K562 (cell line): ENCODE results near the gene NDUFAF4. TPM values are rescaled to one million over a fixed set of nuclear protein-coding genes. Genes with fewer than 3 reads are reported as not detected.

Experiments
- ATF6 ChIP-seq: sonication (generic); formaldehyde crosslinking; IDR thresholded peaks from 2 replicates; pipeline ENCODE4 v1.4.0; 2020; ENCODE audit warnings: mild to moderate bottlenecking, missing genetic modification reagents
- CBFA2T3 ChIP-seq: fragments of 450-650 bp; IDR thresholded peaks from 2 replicates; pipeline ENCODE4 v1.6.1; 2017
- DPF2 ChIP-seq: fragments of 450-650 bp; IDR thresholded peaks from 2 replicates; pipeline ENCODE4 v1.6.1; 2016
- ETV1 ChIP-seq: fragments of 450-650 bp; conservative IDR thresholded peaks from 2 replicates; pipeline ENCODE4 v1.6.1; 2016; ENCODE audit warnings: missing genetic modification characterization, control low read depth, low read depth, missing compliant biosample characterization
- FOXA1 ChIP-seq: fragments of 450-650 bp; IDR thresholded peaks from 2 replicates; pipeline ENCODE4 v1.6.1; 2016; ENCODE audit warnings: mild to moderate bottlenecking, borderline replicate concordance
- FOXA3 ChIP-seq, 2 experiments: fragments of 450-650 bp in 1 of 2; sonication (generic) in 1 of 2; formaldehyde crosslinking; IDR thresholded peaks in 1 of 2; conservative IDR thresholded peaks in 1 of 2; 2 replicates each; pipeline versions ENCODE4 v1.4.0 to v1.8.0; 2020 to 2022; ENCODE audit warnings: mild to moderate bottlenecking in 2 of 2, missing genetic modification reagents in 1 of 2
- GABPB1 ChIP-seq: sonication (generic); formaldehyde crosslinking; IDR thresholded peaks from 2 replicates; pipeline ENCODE4 v1.8.0; 2022; ENCODE audit warnings: mild to moderate bottlenecking, missing genetic modification reagents
- ILF3 ChIP-seq: fragments of 450-650 bp; IDR thresholded peaks from 2 replicates; pipeline ENCODE4 v1.6.1; 2018; ENCODE audit warnings: antibody characterized with exemption, mild to moderate bottlenecking, moderate library complexity, borderline replicate concordance
- LCOR ChIP-seq: sonication (generic); formaldehyde crosslinking; IDR thresholded peaks from 2 replicates; pipeline ENCODE4 v1.8.0; 2022; ENCODE audit warnings: mild to moderate bottlenecking, missing genetic modification reagents
- MTA1 ChIP-seq: fragments of 450-650 bp; IDR thresholded peaks from 2 replicates; pipeline ENCODE4 v1.6.1; 2017; ENCODE audit warnings: borderline replicate concordance
- NFATC3 ChIP-seq: fragments of 450-650 bp; IDR thresholded peaks from 2 replicates; pipeline ENCODE4 v1.6.1; 2017; ENCODE audit warnings: mild to moderate bottlenecking
- NFRKB ChIP-seq: fragments of 450-650 bp; IDR thresholded peaks from 2 replicates; pipeline ENCODE4 v1.6.1; 2016; ENCODE audit warnings: low read depth
- NKRF ChIP-seq: fragments of 450-650 bp; IDR thresholded peaks from 2 replicates; pipeline ENCODE4 v1.6.1; 2016; ENCODE audit warnings: borderline replicate concordance
- PHF20 ChIP-seq: fragments of 450-650 bp; IDR thresholded peaks from 2 replicates; pipeline ENCODE4 v1.6.1; 2018; ENCODE audit not compliant: partially characterized antibody
- POLR2AphosphoS5 ChIP-seq: IDR thresholded peaks from 2 replicates; pipeline ENCODE4 v1.6.1; 2011; ENCODE audit warnings: mild to moderate bottlenecking, low read depth, low read length, moderate library complexity; ENCODE audit not compliant: control insufficient read depth, insufficient read depth
- PTTG1 ChIP-seq: fragments of 450-650 bp; IDR thresholded peaks from 2 replicates; pipeline ENCODE4 v1.6.1; 2016; ENCODE audit warnings: low read depth, mild to moderate bottlenecking, missing genetic modification characterization, missing compliant biosample characterization
- PYGO2 ChIP-seq: fragments of 450-650 bp; IDR thresholded peaks from 2 replicates; pipeline ENCODE4 v1.6.1; 2016; ENCODE audit warnings: mild to moderate bottlenecking, missing genetic modification characterization, moderate library complexity, missing compliant biosample characterization
- RB1 ChIP-seq: fragments of 450-650 bp; IDR thresholded peaks from 2 replicates; pipeline ENCODE4 v1.6.1; 2017; ENCODE audit warnings: low read depth, mild to moderate bottlenecking
- RBFOX2 ChIP-seq: fragments of 200-400 bp; formaldehyde crosslinking; IDR thresholded peaks from 2 replicates; pipeline ENCODE4 v1.6.1; 2017; ENCODE audit warnings: low read depth, mild to moderate bottlenecking, low read length, moderate library complexity
- SMARCA4 ChIP-seq: fragments of 450-650 bp; IDR thresholded peaks from 2 replicates; pipeline ENCODE4 v1.6.1; 2016
- TAF1 ChIP-seq: IDR thresholded peaks from 2 replicates; pipeline ENCODE4 v1.6.1; 2011; ENCODE audit warnings: mild to moderate bottlenecking, low read length, moderate library complexity; ENCODE audit not compliant: insufficient read depth, control insufficient read depth, severe bottlenecking; ENCODE audit errors: extremely low read depth
- TGIF2 ChIP-seq: sonication (generic); formaldehyde crosslinking; IDR thresholded peaks from 2 replicates; pipeline ENCODE4 v1.8.1; 2022; ENCODE audit warnings: mild to moderate bottlenecking, missing genetic modification reagents, moderate library complexity
- ZBTB9 ChIP-seq: fragments of 450-650 bp; formaldehyde crosslinking; IDR thresholded peaks from 2 replicates; pipeline ENCODE4 v1.4.0; 2020; ENCODE audit warnings: mild to moderate bottlenecking, moderate library complexity
- ZNF197 ChIP-seq: fragments of 200-800 bp; sonication (Bioruptor generic); IDR thresholded peaks from 2 replicates; pipeline ENCODE4 v1.6.1; 2016; ENCODE audit warnings: low read depth, missing genetic modification characterization, missing compliant biosample characterization
- ZNF239 ChIP-seq: fragments of 250-450 bp; sonication (Bioruptor Pico); IDR thresholded peaks from 2 replicates; pipeline ENCODE4 v1.4.0; 2020; ENCODE audit warnings: mild to moderate bottlenecking
- ZNF584 ChIP-seq: fragments of 200-800 bp; sonication (Bioruptor generic); IDR thresholded peaks from 2 replicates; pipeline ENCODE4 v1.6.1; 2016; ENCODE audit warnings: low read depth, mild to moderate bottlenecking, missing genetic modification characterization, missing compliant biosample characterization
- ZNF699 ChIP-seq: fragments of 250-450 bp; sonication (Bioruptor Pico); IDR thresholded peaks from 2 replicates; pipeline ENCODE4 v1.8.0; 2021; ENCODE audit warnings: mild to moderate bottlenecking, moderate library complexity; ENCODE audit not compliant: insufficient replicate concordance
- polyA plus RNA-seq, 8 experiments: library from polyadenylated mRNA; depleted of rRNA in 4 of 8; stranded (reverse) in 5 of 8; unstranded in 3 of 8; fragments of >200 nt; fragmentation: Nextera tagmentation in 2 of 8; fragmentation: Illumina TruSeq in 1 of 8; extraction: Ambion mirVana in 2 of 8; extraction: Trizol in 1 of 8; gene quantifications; 2 replicates each; pipeline versions ENCODE4 v1.2.1 to v1.2.3, GENCODE V29; 2011 to 2014; ENCODE audit warnings: inconsistent platforms in 1 of 8, missing spikeins in 1 of 8
- total RNA-seq, 7 experiments: library from RNA; depleted of rRNA in 6 of 7; stranded (reverse); fragments of >200 nt in 6 of 7; fragmentation: Illumina TruSeq in 2 of 7; extraction: Trizol in 2 of 7; gene quantifications; 2 replicates each; pipeline versions ENCODE4 v1.2.1 to v1.2.3, GENCODE V29; 2011 to 2021; ENCODE audit warnings: low replicate concordance in 1 of 7

NDUFAF4 gene
- total and polyA plus RNA-seq, 9 of the 15 experiments (the other 6 are each of a cell fraction or from before 2014, with no cell fraction given), result 45.0 to 418 (median 136) TPM

GRCh38 chr6:96926425-96926824 is 28.7 kb upstream of the NDUFAF4 start (continued):
- TF ChIP-seq ETV1 (tag) (no peak), POLR2AphosphoS5 (peak; percentile 57; the same call in 1 of the 2 replicates), FOXA1 (no peak), ZNF584 (CRISPR knock-in tag) (no peak), DPF2 (peak; percentile 88), LCOR (CRISPR knock-in tag) (no peak), TAF1 (no peak), ZNF699 (CRISPR knock-in tag) (no peak), CBFA2T3 (peak; percentile 93), PTTG1 (tag) (no peak), RB1 (no peak), ZNF239 (CRISPR knock-in tag) (0 out of 2 replicates have a peak, but pooled peaks have one; percentile 26), MTA1 (peak; percentile 46; the same call in 1 of the 2 replicates), ILF3 (no peak), SMARCA4 (peak; percentile 80), GABPB1 (no peak), ZNF197 (no peak), NFATC3 (no peak; the same call in 1 of the 2 replicates), RBFOX2 (no peak), NFRKB (no peak), NKRF (no peak; the same call in 1 of the 2 replicates), TGIF2 (CRISPR knock-in tag) (no peak), PHF20 (no peak), FOXA3 (CRISPR knock-in tag; conservative IDR thresholded peaks at IDR 0.05 in 1 of 2, IDR thresholded peaks at IDR 0.05 in 1 of 2) (no peak), ATF6 (CRISPR knock-in tag) (no peak), PYGO2 (no peak), ZBTB9 (CRISPR knock-in tag) (no peak)
